Stomach (tissue), 9 donors: ENCODE data around the gene ALG3. TPM values are rescaled to one million over a fixed set of nuclear protein-coding genes. Genes with fewer than 3 reads are reported as not detected.
A peak's percentile ranks its signal among the peaks of the same experiment; 100 is the strongest.

Experiments
- DNase-seq, 2 donors: peaks; one replicate each; pipeline versions ENCODE4 v3.0.0 to v3.0.0-alpha.2; 2013 to 2019
- H3K27ac ChIP-seq, 5 donors: fragments of 200-600 bp in 4 of 5; sonication (generic) in 4 of 5; one replicate each; pipeline ENCODE4 v1.5.1; 2013 to 2019; ENCODE audit warnings: mild to moderate bottlenecking in 1 of 5, moderate library complexity in 1 of 5
- H3K27me3 ChIP-seq, 3 donors: fragments of 200-600 bp; sonication (generic); one replicate each; pipeline ENCODE4 v1.5.1; 2017 to 2019; ENCODE audit warnings: mixed run types in 1 of 3
- H3K36me3 ChIP-seq, 4 donors: fragments of 200-600 bp; sonication (generic); 1 replicate in 3 of 4; 2 replicates in 1 of 4; pipeline ENCODE4 v1.5.1; 2016 to 2019
- H3K4me1 ChIP-seq, 4 donors: fragments of 200-600 bp; sonication (generic); one replicate each; pipeline ENCODE4 v1.5.1; 2016 to 2019
- H3K4me3 ChIP-seq, 4 donors: fragments of 200-600 bp; sonication (generic) in 3 of 4; one replicate each; pipeline ENCODE4 v1.5.1; 2016 to 2019; ENCODE audit warnings: mild to moderate bottlenecking in 1 of 4
- H3K9me3 ChIP-seq, 4 donors: fragments of 200-600 bp; sonication (generic); one replicate each; pipeline ENCODE4 v1.5.1; 2016 to 2019
- EP300 ChIP-seq: sonication (generic); formaldehyde crosslinking; IDR thresholded peaks from one replicate; pipeline ENCODE4 v1.6.1; 2017; ENCODE audit warnings: antibody characterized with exemption
- POLR2A ChIP-seq, 4 donors: fragments of 450-650 bp; IDR thresholded peaks; one replicate each; pipeline ENCODE4 v1.6.1; 2016; ENCODE audit warnings: antibody characterized with exemption in 4 of 4, control low read depth in 2 of 4, mild to moderate bottlenecking in 1 of 4, moderate library complexity in 1 of 4
- POLR2AphosphoS5 ChIP-seq, 3 donors: sonication (generic); formaldehyde crosslinking; IDR thresholded peaks; one replicate each; pipeline ENCODE4 v1.6.1; 2016; ENCODE audit warnings: antibody characterized with exemption in 3 of 3
- WGBS, 5 donors: extraction: QIAGEN DNeasy Blood & Tissue Kit in 3 of 5; methylation state at CpG; one replicate each; pipeline versions ENCODE4 v1.1.5 to v1.1.7; 2013 to 2018; 5-methylcytosine and 5-hydroxymethylcytosine counted together
- intact Hi-C: fragments of 100-400 bp; cut with DNase I; formaldehyde crosslinking; loops from one replicate; pipeline ENCODE4 v1.15.1; 2023; ENCODE audit warnings: low total_unique reads
- polyA plus RNA-seq, 3 donors: library from polyadenylated mRNA; stranded (reverse); fragments of 200-250 nt; gene quantifications; one replicate each; pipeline ENCODE4 v1.2.3, GENCODE V29; 2013
- total RNA-seq, 5 donors: library from RNA; depleted of rRNA; stranded (reverse); fragments of >200 nt; gene quantifications; one replicate each; pipeline versions ENCODE4 v1.1.0 to v1.2.3, GENCODE V29; 2014 to 2016
- TF ChIP-seq, protein P1 (sequence below), 7 experiments: fragments of 450-650 bp in 4 of 7; fragments of 200-600 bp in 3 of 7; sonication (generic) in 3 of 7; IDR thresholded peaks; one replicate each; pipeline ENCODE4 v1.5.1; 2016 to 2019; ENCODE audit warnings: antibody characterized with exemption in 7 of 7, control low read depth in 2 of 7, mild to moderate bottlenecking in 1 of 7
- donor health status: healthy with polysubstance abuse.
- donor health status: Bipolar disorder and iron deficiency.
- donor health status: healthy.

ALG3 gene
- total and polyA plus RNA-seq, 8 donors = 17.1 to 253 (median 22.1) TPM

DNA sequence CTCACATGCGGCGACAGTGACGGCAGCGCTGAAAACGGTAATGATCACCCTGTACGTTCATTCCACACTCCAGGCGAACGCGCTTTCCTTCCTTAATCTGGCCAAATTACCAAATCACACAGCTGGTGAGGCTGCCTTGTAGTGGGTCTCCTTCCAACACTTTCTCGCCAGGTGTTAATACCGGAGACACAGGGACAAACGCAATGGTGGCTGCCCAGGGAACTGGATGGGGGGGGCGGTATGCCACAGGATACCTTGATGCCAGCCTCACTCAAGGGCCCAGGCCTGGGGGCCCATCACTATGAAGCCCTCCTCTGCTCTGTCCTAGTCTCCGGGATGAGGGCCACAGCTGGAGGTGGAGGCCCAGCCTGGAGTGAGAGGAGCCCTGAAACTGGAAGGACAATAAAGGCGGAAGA is 14.0 kb upstream of the ALG3 start:
- Histone ChIP-seq H3K9me3 (no peaks in the 10 kb centered on the region), H3K4me1 (peaks cover 30 to 34% (median 32%) of the 10 kb centered on the region in 4 donors), H3K36me3 (peaks cover 0 to 11% (median 6%) of the 10 kb centered on the region in 4 donors), H3K27ac (no peak overlapping the region), H3K27me3 (peaks cover 9 to 94% (median 52%) of the 10 kb centered on the region in 3 donors), H3K4me3 (peak overlapping the region in 3 of 4 donors; percentile 45 to 64 (median 63))
- intact Hi-C loops = no loop called here
- DNase-seq = no peak
- TF ChIP-seq POLR2AphosphoS5 (IDR thresholded peaks at IDR 0.05) = no peak
- no peak for TF ChIP-seq POLR2A (IDR thresholded peaks at IDR 0.05)
- TF ChIP-seq, protein P1, sequence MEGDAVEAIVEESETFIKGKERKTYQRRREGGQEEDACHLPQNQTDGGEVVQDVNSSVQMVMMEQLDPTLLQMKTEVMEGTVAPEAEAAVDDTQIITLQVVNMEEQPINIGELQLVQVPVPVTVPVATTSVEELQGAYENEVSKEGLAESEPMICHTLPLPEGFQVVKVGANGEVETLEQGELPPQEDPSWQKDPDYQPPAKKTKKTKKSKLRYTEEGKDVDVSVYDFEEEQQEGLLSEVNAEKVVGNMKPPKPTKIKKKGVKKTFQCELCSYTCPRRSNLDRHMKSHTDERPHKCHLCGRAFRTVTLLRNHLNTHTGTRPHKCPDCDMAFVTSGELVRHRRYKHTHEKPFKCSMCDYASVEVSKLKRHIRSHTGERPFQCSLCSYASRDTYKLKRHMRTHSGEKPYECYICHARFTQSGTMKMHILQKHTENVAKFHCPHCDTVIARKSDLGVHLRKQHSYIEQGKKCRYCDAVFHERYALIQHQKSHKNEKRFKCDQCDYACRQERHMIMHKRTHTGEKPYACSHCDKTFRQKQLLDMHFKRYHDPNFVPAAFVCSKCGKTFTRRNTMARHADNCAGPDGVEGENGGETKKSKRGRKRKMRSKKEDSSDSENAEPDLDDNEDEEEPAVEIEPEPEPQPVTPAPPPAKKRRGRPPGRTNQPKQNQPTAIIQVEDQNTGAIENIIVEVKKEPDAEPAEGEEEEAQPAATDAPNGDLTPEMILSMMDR (IDR thresholded peaks at IDR 0.05) = no peak
- 16 to 25% (median 17%) methylated on average over 13 to 15 of the region's 15 CpGs for WGBS, 5 donors

DNA sequence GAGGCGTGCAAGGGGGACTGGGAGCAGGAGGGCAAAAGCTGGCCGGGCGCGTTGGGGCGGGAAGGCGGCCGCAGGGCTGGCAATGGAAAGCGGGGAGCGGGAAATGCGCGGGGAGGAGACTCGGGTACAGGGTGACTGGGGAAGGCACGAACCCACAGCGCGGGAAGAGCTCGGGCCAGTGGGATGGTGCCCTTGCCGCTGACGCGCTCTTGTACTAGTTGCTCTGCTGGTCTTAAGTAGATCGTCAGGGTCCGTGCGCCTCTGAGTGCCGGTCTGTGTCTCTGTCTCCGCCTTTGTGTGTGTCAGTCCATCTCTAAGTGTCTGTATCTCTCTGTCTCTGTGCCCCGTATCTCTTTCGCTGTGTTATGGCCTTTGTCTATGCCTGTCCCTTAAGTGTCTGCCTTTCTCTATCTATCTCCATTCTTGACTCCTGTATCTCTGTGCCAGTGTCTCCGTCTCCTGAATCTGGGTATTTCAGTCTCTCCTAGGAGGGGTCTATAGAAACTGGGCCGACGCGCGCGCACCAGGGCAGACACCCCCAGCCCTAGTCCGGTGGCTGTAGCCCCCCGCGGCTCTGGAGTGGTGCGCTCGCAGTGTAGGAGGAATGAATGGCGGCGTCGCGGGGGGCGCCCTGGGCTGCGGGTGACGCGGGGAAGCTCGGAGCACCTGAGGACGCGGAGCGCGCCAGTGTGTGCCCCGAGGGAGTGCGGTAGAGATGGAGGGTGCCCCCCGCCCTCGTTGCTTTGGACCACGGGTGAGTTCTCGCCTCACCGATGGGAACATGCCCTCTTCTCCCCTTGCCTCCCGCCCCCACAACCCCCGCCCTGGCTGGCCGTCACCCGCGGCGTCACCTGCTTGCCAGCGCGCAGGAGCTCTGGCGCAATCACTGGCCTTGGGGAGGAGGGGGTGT is 13.3 kb upstream of the ALG3 start:
- peak in 1 of 2 donors; percentile 65 for DNase-seq
- 2 to 3% (median 2%) methylated on average over 40 to 66 of the region's 66 CpGs for WGBS, 5 donors
- peaks cover 30 to 34% (median 32%) of the 10 kb centered on the region in 4 donors for H3K4me1 ChIP-seq
- H3K4me3 ChIP-seq = peak overlapping the region; percentile 45 to 64 (median 56)
- no peaks in the 10 kb centered on the region for H3K9me3 ChIP-seq
- intact Hi-C loops = no loop called here
- H3K27me3 ChIP-seq = peaks cover 9 to 95% (median 50%) of the 10 kb centered on the region in 3 donors
- peaks cover 0 to 16% (median 9%) of the 10 kb centered on the region in 4 donors for H3K36me3 ChIP-seq
- H3K27ac ChIP-seq = peak overlapping the region in 1 of 5 donors; percentile 7
- TF ChIP-seq, protein P1 (IDR thresholded peaks at IDR 0.05) = no peak
- TF ChIP-seq EP300 (no peak), POLR2AphosphoS5 (IDR thresholded peaks at IDR 0.05) (no peak)

DNA sequence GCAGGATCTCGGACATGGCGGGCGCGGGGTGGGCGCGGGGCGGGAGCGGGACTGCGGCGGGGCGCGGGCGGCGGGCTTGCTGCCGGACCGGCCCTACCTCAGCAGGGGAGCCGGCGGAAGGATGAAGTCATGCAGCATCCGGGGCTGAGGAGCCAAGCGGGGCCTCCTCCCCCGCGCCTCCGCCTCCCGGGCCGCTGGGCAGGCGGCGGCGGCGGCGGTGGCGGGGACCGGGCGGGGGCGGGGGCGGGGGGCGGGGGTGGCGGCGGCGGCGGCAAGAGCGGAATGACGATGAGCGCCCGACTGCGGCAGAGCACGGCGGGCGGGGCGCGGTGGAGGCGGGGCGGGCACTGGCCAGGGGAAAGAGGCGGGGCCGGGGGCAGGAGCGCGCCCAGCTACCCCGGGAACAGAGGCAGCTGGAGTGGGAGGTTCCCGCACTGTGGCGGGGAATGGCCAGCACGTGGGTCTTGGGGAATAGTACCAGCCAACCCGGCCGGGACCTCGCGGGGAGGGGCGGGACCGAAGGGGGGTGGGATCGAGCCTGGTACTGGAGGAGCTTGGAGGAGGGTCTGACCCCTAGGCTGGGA is 12.6 kb upstream of the ALG3 start, which contains the start of gene CAMK2N2:
CAMK2N2 (minus strand) TSS at position 284 of the 584 bp plus-strand sequence; CDS start at position 16, 268 bp downstream.
- H3K4me1 ChIP-seq = peaks cover 30 to 34% (median 32%) of the 10 kb centered on the region in 4 donors
- TF ChIP-seq POLR2A (IDR thresholded peaks at IDR 0.05) = no peak
- H3K9me3 ChIP-seq = no peaks in the 10 kb centered on the region
- H3K27ac ChIP-seq = peak within 1 kb of the TSS in 1 of 5 donors; percentile 7
- peaks cover 9 to 91% (median 50%) of the 10 kb centered on the region in 3 donors for H3K27me3 ChIP-seq
- intact Hi-C loops = no loop called here
- H3K36me3 ChIP-seq = peaks cover 0 to 16% (median 9%) of the 10 kb centered on the region in 4 donors
- H3K4me3 ChIP-seq = peak within 1 kb of the TSS; percentile 45 to 64 (median 56)
- peak; percentile 63 to 86 for DNase-seq
- WGBS, 5 donors = 0 to 2% (median 1%) methylated on average over 14 to 56 of the region's 67 CpGs

DNA sequence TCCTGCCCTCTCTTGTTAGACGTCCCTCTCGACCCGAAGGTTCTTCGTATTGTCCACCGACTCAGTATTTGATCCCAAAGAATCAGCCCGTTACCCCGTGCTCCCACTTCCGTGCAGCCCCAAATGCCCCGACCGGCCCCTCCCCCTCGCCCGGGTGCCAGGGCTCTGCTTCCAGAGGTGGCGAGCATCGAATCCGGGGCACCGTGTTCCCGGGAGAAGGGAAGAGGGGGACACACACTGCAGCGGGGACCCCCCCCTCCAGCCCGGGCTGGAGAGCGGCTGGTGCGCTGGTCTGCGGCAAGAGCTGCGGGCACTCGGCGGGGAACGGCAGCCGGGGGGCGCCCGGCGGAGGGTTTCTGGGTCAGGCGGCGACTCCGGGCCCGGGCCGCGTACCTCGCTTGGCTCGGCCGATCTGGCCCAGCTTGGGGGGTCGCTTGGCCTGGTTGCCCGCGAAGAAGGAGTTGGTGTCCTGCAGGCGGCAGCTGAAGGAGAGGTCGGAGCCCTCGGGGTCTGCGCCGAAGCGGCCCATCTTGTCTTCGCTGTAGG is 12.0 kb upstream of the ALG3 start:
- peak overlapping the region; percentile 45 to 64 (median 56) for H3K4me3 ChIP-seq
- peaks cover 30 to 34% (median 32%) of the 10 kb centered on the region in 4 donors for H3K4me1 ChIP-seq
- DNase-seq = peak in 1 of 2 donors; percentile 24

More for the DNA sequence above, 12.0 kb upstream of the ALG3 start:
- 1 to 2% (median 2%) methylated on average over 29 to 49 of the region's 49 CpGs for WGBS, 5 donors
- TF ChIP-seq POLR2AphosphoS5 (IDR thresholded peaks at IDR 0.05) (no peak), POLR2A (IDR thresholded peaks at IDR 0.05) (no peak), EP300 (no peak)
- TF ChIP-seq, protein P1 (IDR thresholded peaks at IDR 0.05) = no peak
- Histone ChIP-seq H3K9me3 (no peaks in the 10 kb centered on the region), H3K36me3 (peaks cover 0 to 16% (median 9%) of the 10 kb centered on the region in 4 donors), H3K27ac (no peak overlapping the region), H3K27me3 (peaks cover 9 to 86% (median 50%) of the 10 kb centered on the region in 3 donors)
- intact Hi-C loops = no loop called here
